A549 (cell line): Measurements from ENCODE around the gene AIG1. TPM values are rescaled to one million over a fixed set of nuclear protein-coding genes. Genes with fewer than 3 reads are reported as not detected.

ENCODE experiments used
- ATAC-seq, 2 experiments: fragments of 200-7000 bp in 1 of 2; fragments of >200 bp in 1 of 2; cut with Nextera tagmentation in 1 of 2; cut with Tn5 transposase in 1 of 2; 3 replicates each; pipeline versions ENCODE4 v1.8.0 to v1.9.1; 2018 to 2020; ENCODE audit warnings: mild to moderate bottlenecking in 1 of 2, moderate library complexity in 1 of 2
- CTCF ChIA-PET: fragments of 300-600 bp; sonication (Branson Sonifier 250); formaldehyde crosslinking; extraction: SDS; loops from one replicate; lab custom pipeline; 2021; ENCODE audit warnings: antibody characterized with exemption, inconsistent platforms; lab: Yijun Ruan, JAX
- POLR2A ChIA-PET: fragments of 350-600 bp; formaldehyde crosslinking; extraction: SDS; loops from one replicate; lab custom pipeline; 2021; ENCODE audit warnings: antibody characterized with exemption, inconsistent platforms; lab: Yijun Ruan, JAX
- DNase-seq, 2 experiments: peaks; one replicate each; pipeline versions ENCODE4 v3.0.0 to v3.0.0-alpha.2; 2011 to 2016; ENCODE audit warnings: low read depth in 1 of 2, low spot score in 1 of 2
- FAIRE-seq: peaks from 2 replicates; lab custom pipeline; 2011; peaks lifted over from hg19 to GRCh38; lab: Jason Lieb, UNC
- H3K27ac ChIP-seq, 2 experiments: fragments of >200 bp; sonication (Bioruptor Twin); formaldehyde crosslinking; 3 replicates each; pipeline ENCODE4 v1.5.1; 2016 to 2017
- H3K4me1 ChIP-seq: fragments of >200 bp; sonication (Bioruptor Twin); formaldehyde crosslinking; 3 replicates; pipeline ENCODE4 v1.6.1; 2016
- H3K4me2 ChIP-seq: fragments of >200 bp; sonication (Bioruptor Twin); formaldehyde crosslinking; 3 replicates; pipeline ENCODE4 v1.6.1; 2016
- H3K4me3 ChIP-seq: fragments of >200 bp; sonication (Bioruptor Twin); formaldehyde crosslinking; 3 replicates; pipeline ENCODE4 v1.5.1; 2016
- H3K9me3 ChIP-seq: fragments of >200 bp; sonication (Bioruptor Twin); formaldehyde crosslinking; 3 replicates; pipeline ENCODE4 v1.6.1; 2016
- ATOH8 ChIP-seq: fragments of 250-450 bp; sonication (Bioruptor Pico); IDR thresholded peaks from 2 replicates; pipeline ENCODE4 v1.5.0; 2020; ENCODE audit warnings: low read depth, mild to moderate bottlenecking, moderate library complexity
- BHLHE40 ChIP-seq: IDR thresholded peaks from 2 replicates; pipeline ENCODE4 v1.6.1; 2012; ENCODE audit warnings: low read depth, low read length, inconsistent platforms
- CBX2 ChIP-seq: fragments of 200-600 bp; sonication (generic); IDR thresholded peaks from 2 replicates; pipeline ENCODE4 v1.6.1; 2016; ENCODE audit warnings: low read depth, mild to moderate bottlenecking, borderline replicate concordance
- CEBPB ChIP-seq, 2 experiments: fragments of >200 bp in 1 of 2; sonication (Bioruptor Twin) in 1 of 2; formaldehyde crosslinking in 1 of 2; IDR thresholded peaks; 2 replicates each; pipeline ENCODE4 v1.6.1; 2012 to 2016
- CHD4 ChIP-seq: fragments of 200-600 bp; sonication (generic); IDR thresholded peaks from 2 replicates; pipeline ENCODE4 v1.6.1; 2016; ENCODE audit warnings: antibody characterized with exemption, mild to moderate bottlenecking, borderline replicate concordance
- E2F6 ChIP-seq: IDR thresholded peaks from 2 replicates; pipeline ENCODE4 v1.6.1; 2012; ENCODE audit warnings: low read depth, borderline replicate concordance
- FOXS1 ChIP-seq: fragments of 250-450 bp; sonication (Bioruptor Pico); IDR thresholded peaks from 2 replicates; pipeline ENCODE4 v1.5.0; 2020; ENCODE audit warnings: mild to moderate bottlenecking, moderate library complexity
- HES2 ChIP-seq: fragments of >200 bp; sonication (Bioruptor Twin); formaldehyde crosslinking; IDR thresholded peaks from 2 replicates; pipeline ENCODE4 v1.6.1; 2016
- HOXA7 ChIP-seq: fragments of 250-450 bp; sonication (Bioruptor Pico); IDR thresholded peaks from 2 replicates; pipeline ENCODE4 v1.5.0; 2020; ENCODE audit warnings: mild to moderate bottlenecking, moderate library complexity
- HOXB13 ChIP-seq: fragments of 250-450 bp; sonication (Bioruptor Pico); IDR thresholded peaks from 2 replicates; pipeline ENCODE4 v1.5.0; 2020; ENCODE audit warnings: low read depth, mild to moderate bottlenecking, moderate library complexity
- HOXB5 ChIP-seq: fragments of 250-450 bp; sonication (Bioruptor Pico); IDR thresholded peaks from 2 replicates; pipeline ENCODE4 v1.5.0; 2020; ENCODE audit warnings: mild to moderate bottlenecking, moderate library complexity
- KDM5A ChIP-seq: fragments of 200-600 bp; sonication (generic); IDR thresholded peaks from 2 replicates; pipeline ENCODE4 v1.6.1; 2016; ENCODE audit warnings: antibody characterized with exemption, mild to moderate bottlenecking
- NFE2L2 ChIP-seq: fragments of 150-350 bp; conservative IDR thresholded peaks from 2 replicates; pipeline ENCODE4 v1.6.1; 2014; ENCODE audit warnings: low read length
- PBX3 ChIP-seq: IDR thresholded peaks from 2 replicates; pipeline ENCODE4 v1.6.1; 2012
- PHF8 ChIP-seq: fragments of 200-600 bp; sonication (generic); IDR thresholded peaks from 2 replicates; pipeline ENCODE4 v1.6.1; 2016; ENCODE audit warnings: low read depth, mild to moderate bottlenecking, antibody characterized with exemption, moderate library complexity, borderline replicate concordance
- POLR2AphosphoS2 ChIP-seq: conservative IDR thresholded peaks from 2 replicates; pipeline ENCODE4 v1.6.1; 2012; ENCODE audit warnings: low read length, improper control_type of control experiment, inconsistent platforms
- REST ChIP-seq: fragments of 200-600 bp; sonication (generic); IDR thresholded peaks from 2 replicates; pipeline ENCODE4 v1.6.1; 2016; ENCODE audit warnings: antibody characterized with exemption, mild to moderate bottlenecking, moderate library complexity
- RNF2 ChIP-seq: fragments of 200-600 bp; sonication (generic); IDR thresholded peaks from 2 replicates; pipeline ENCODE4 v1.6.1; 2016; ENCODE audit warnings: low read depth, mild to moderate bottlenecking, antibody characterized with exemption, moderate library complexity, borderline replicate concordance
- SMC3 ChIP-seq: fragments of >200 bp; sonication (Bioruptor Twin); formaldehyde crosslinking; IDR thresholded peaks from 3 replicates; pipeline ENCODE4 v1.6.1; 2018; ENCODE audit warnings: inconsistent platforms
- TP53 ChIP-seq: fragments of 250-450 bp; sonication (Bioruptor Pico); IDR thresholded peaks from 2 replicates; pipeline ENCODE4 v1.5.0; 2021; ENCODE audit warnings: mild to moderate bottlenecking, moderate library complexity
- ZSCAN20 ChIP-seq: fragments of 250-450 bp; sonication (Bioruptor Pico); IDR thresholded peaks from 2 replicates; pipeline ENCODE4 v1.8.0; 2022; ENCODE audit warnings: mild to moderate bottlenecking, moderate library complexity
- whole genome bisulfite sequencing: methylation state at CpG from one replicate; pipeline ENCODE4 v1.1.6; 2017; ENCODE audit errors: missing lambda C conversion rate; 5-methylcytosine and 5-hydroxymethylcytosine counted together
- polyA plus RNA-seq, 4 experiments: library from polyadenylated mRNA; depleted of rRNA in 3 of 4; stranded (reverse); fragments of >200 nt; fragmentation: RNase III in 1 of 4; extraction: RNeasy Plus Mini Kit Qiagen cat#74134 plus additional on column Dnase treatment in 1 of 4; gene quantifications; 2 replicates in 3 of 4; 3 replicates in 1 of 4; pipeline ENCODE4 v1.2.3, GENCODE V29; 2011 to 2017

Gene AIG1
- polyA plus RNA-seq, 2 of the 4 experiments (the other 2 are of a cell fraction) = 29.5 to 38.3 TPM

GRCh38 chr6:143111443-143111842 lies 50.8 kb downstream of the AIG1 start:
- H3K4me1 ChIP-seq = no peaks in the 10 kb centered on the region

GRCh38 chr6:143112084-143112768 lies 51.5 kb downstream of the AIG1 start:
- Histone ChIP-seq H3K4me1 (no peaks in the 10 kb centered on the region), H3K9me3 (no peaks in the 10 kb centered on the region), H3K4me2 (no peak overlapping the region), H3K27ac (no peak overlapping the region), H3K4me3 (no peak overlapping the region)
- POLR2A ChIA-PET = no interaction called here
- CTCF ChIA-PET = interaction anchor here (0.7 kb wide), 1 partner anchor 469 kb away, joined by 3 read pairs; no protein-coding TSS in a partner anchor
- 68% methylated on average over 4 of the region's 4 CpGs for WGBS
- ATAC-seq (no peak), FAIRE-seq (no peak), DNase-seq (no peak)
- TF ChIP-seq KDM5A (no peak), POLR2AphosphoS2 (no peak), SMC3 (no peak), ZSCAN20 (no peak), CBX2 (no peak), BHLHE40 (no peak), HOXB13 (no peak), REST (no peak)

More at GRCh38 chr6:143111443-143111842, 50.8 kb downstream of the AIG1 start:
- ATAC-seq = no peak
- DNase-seq = no peak
- 69% methylated on average over 4 of the region's 4 CpGs for WGBS
- Histone ChIP-seq H3K9me3 (no peaks in the 10 kb centered on the region), H3K4me2 (no peak overlapping the region), H3K27ac (no peak overlapping the region), H3K4me3 (no peak overlapping the region)
- POLR2A ChIA-PET = no interaction called here
- no peak for FAIRE-seq
- CTCF ChIA-PET = no interaction called here
- TF ChIP-seq NFE2L2 (no peak), RNF2 (no peak), CHD4 (no peak), PBX3 (no peak), HOXA7 (CRISPR knock-in tag) (no peak), SMC3 (no peak), ATOH8 (no peak), TP53 (CRISPR knock-in tag) (no peak), CEBPB (IDR thresholded peaks at IDR 0.05) (no peak), HOXB5 (CRISPR knock-in tag) (no peak), PHF8 (no peak), HES2 (no peak), E2F6 (no peak), FOXS1 (no peak)
